Mesenteric fat pad (tissue), 1 donor: ENCODE results near the gene RAMACL. TPM values are rescaled to one million over a fixed set of nuclear protein-coding genes. Genes with fewer than 3 reads are reported as not detected.
A peak's percentile ranks its signal among the peaks of the same experiment; 100 is the strongest.

Source experiments
- DNase-seq: peaks from one replicate; pipeline ENCODE4 v3.0.0-alpha.2; 2020; ENCODE audit warnings: low spot score
- total RNA-seq: library from RNA; stranded (reverse); fragmentation: NEBNext Ultra II Directional; extraction: Animal tissue kit (Norgen Biotek cat#: 25700); gene quantifications from one replicate; pipeline ENCODE4 v1.2.1, GENCODE V29; 2021
- donor health status: DM: yes; HTN: yes; CAD: no.

The RAMACL gene
- total RNA-seq, 1 donor from 2014 or later, result 3.2 TPM

DNA sequence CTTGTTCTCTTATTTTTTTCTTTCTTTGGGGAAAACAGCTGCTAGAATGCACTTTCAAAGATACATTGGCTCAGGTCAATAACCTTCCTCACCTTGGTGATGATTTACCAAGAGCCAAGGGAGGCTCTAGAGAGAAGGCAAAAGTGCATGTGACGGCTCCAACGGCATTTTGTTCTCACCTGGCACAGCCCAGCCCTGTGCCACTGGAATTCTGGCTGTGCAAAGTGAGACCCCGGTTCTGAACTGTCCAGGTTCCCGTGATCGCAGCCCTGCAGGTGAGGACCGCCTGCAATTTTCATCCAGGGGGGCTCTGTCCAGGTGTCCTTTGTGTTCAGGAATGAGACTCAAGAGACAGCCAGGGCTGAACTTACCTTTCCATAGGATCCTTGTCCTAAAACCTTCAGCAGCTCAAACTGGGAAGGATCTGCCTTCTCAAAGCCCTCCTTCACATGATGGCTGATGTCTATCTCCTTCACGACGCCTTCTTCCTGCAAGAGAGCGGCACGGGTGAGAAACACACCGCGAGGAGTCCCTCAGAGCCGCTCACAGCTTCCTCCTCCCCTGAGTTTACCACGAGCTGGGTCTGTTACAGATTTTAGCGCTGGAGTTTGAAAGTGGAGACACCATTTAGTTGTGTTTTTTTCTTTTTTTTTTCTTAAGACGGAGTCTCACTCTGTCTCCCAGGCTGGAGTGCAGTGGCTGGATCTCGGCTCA lies 48.0 kb downstream of the RAMACL start:
- peak; percentile 59 for DNase-seq

DNA sequence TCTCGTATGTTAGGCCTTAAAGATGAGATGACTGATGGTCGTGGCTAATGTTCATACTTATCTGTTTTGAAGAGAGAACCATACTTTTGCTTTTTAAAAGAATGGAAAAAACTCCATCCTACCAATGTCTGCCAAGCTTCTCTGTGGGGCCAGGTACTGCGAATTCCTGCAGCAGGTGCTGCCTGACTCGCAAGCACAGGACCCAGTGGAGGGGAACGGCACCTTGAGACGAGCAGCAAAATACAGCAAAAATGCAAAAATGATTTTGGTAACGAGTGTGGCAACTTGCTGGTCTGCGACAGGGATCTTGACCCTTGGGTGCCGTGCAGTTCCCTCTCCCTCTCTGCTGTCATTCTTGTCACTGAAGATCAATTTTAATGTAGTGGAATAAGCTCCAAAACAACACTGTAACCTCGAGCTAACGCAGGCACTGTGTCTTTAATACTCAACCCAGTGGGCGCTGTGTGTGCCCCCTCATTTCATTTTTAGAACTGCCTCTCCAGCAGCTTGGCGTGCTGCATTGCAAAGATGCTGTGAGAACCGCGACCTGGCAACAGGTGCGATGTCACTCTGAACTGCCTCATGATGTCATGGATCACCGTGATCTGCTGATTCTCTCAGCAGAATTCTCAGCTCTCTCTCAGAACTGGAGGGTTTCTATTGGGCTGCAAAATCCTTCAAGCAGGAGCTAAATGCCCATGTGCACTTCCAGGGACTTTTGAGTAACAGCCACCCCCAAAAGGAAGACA lies 51.6 kb downstream of the RAMACL start:
- peak; percentile 28 for DNase-seq

DNA sequence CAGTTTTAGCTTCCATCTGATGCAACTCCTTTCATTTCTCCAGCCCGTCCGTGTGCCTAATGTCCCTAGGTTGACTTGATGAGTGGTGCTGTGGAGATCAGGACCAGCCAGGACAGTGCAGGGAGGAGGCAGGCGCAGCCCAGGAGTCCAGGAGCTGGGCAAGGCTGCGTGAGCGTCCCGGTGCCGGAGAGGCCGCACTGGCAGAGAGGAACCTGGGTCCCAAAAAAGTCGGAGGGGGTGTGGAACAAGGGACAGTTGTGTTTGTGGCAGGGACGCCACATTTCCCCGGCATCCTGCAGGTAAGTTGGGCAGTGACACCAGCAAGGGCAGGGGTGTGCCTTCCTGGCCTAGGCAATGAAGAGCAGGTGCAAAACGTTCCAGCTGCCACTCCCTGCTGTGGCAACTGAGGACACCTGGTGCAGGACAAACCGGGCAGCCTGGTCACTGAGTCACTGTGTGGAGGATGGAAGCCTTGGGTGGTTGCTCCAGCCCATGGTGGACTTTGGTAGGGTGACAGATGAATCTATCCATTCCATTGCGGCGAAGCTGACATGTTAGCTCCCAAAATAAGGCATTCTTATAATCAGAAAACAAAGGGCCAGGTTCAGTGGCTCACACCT lies 53.2 kb downstream of the RAMACL start:
- peak; percentile 65 for DNase-seq

Other genes starting within 250 kb of the RAMACL start
- gene SFT2D1, start 244.1 kb downstream of the RAMACL start, total RNA-seq, result 47.7 TPM
- gene MPC1, start 203.7 kb downstream of the RAMACL start, total RNA-seq, result 49.1 TPM
- 45.2 TPM for gene RPS6KA2, start 40.6 kb upstream of the RAMACL start, total RNA-seq